ENCODE measurements around the gene GRM7.

The GRM7 gene

GRCh38 chr3:6867269-6867668, 6.4 kb downstream of the GRM7 start:
- no peak overlapping the region for H3K4me3 ChIP-seq (ENCODE audit: low read depth, low read length)
- no peak overlapping the region for H3K27ac ChIP-seq
- H3K36me3 ChIP-seq = no peaks in the 10 kb centered on the region
- peaks cover 38% of the 10 kb centered on the region for H3K27me3 ChIP-seq (ENCODE audit: insufficient read depth, low read depth, severe bottlenecking)
- TF ChIP-seq, protein P1, sequence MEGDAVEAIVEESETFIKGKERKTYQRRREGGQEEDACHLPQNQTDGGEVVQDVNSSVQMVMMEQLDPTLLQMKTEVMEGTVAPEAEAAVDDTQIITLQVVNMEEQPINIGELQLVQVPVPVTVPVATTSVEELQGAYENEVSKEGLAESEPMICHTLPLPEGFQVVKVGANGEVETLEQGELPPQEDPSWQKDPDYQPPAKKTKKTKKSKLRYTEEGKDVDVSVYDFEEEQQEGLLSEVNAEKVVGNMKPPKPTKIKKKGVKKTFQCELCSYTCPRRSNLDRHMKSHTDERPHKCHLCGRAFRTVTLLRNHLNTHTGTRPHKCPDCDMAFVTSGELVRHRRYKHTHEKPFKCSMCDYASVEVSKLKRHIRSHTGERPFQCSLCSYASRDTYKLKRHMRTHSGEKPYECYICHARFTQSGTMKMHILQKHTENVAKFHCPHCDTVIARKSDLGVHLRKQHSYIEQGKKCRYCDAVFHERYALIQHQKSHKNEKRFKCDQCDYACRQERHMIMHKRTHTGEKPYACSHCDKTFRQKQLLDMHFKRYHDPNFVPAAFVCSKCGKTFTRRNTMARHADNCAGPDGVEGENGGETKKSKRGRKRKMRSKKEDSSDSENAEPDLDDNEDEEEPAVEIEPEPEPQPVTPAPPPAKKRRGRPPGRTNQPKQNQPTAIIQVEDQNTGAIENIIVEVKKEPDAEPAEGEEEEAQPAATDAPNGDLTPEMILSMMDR (IDR thresholded peaks at IDR 0.05; ENCODE audit: low read depth, low read length) = no peak
- no peaks in the 10 kb centered on the region for H3K9me3 ChIP-seq (ENCODE audit: severe bottlenecking)
- no peak for DNase-seq

- no peak overlapping the region for H3K27ac ChIP-seq
- H3K4me3 ChIP-seq (ENCODE audit: low read depth, low read length) = no peak overlapping the region
- TF ChIP-seq, protein P1 (IDR thresholded peaks at IDR 0.05; ENCODE audit: low read depth, low read length) = no peak
- H3K36me3 ChIP-seq = no peaks in the 10 kb centered on the region
- H3K9me3 ChIP-seq (ENCODE audit: severe bottlenecking) = peaks cover 2% of the 10 kb centered on the region
- H3K27me3 ChIP-seq (ENCODE audit: insufficient read depth, low read depth, severe bottlenecking) = peaks cover 5% of the 10 kb centered on the region
- DNase-seq = no peak
Observed at GRCh38 chr3:6878731-6879130, 17.8 kb downstream of the GRM7 start.

DNA sequence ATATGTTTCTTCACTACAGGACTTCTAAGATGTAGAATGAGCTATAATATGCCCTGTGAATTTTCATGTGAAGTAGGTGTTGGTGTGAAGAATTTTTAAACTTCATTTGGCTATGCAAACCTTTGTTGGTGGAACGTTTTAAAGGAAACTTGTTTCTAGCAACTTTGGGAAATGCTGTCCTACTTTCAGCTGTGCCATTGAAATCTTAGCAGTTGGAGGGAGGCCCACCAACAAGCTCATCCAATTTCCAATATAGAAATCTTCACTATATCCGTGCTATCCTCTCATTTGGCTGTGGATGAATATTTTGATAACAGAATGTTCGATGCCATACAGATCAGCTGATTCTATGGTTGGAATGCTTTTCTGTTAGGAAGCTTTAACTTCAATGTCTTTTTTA, 51.3 kb downstream of the GRM7 start:
- Histone ChIP-seq H3K27me3 (ENCODE audit: insufficient read depth, low read depth, severe bottlenecking) (no peaks in the 10 kb centered on the region), H3K27ac (no peak overlapping the region), H3K36me3 (no peaks in the 10 kb centered on the region), H3K4me3 (ENCODE audit: low read depth, low read length) (no peak overlapping the region), H3K9me3 (ENCODE audit: severe bottlenecking) (no peaks in the 10 kb centered on the region)
- TF ChIP-seq, protein P1 (IDR thresholded peaks at IDR 0.05; ENCODE audit: low read depth, low read length) = no peak
- no peak for DNase-seq

- no peak for DNase-seq
- no peaks in the 10 kb centered on the region for H3K9me3 ChIP-seq (ENCODE audit: severe bottlenecking)
- no peak overlapping the region for H3K27ac ChIP-seq
- H3K27me3 ChIP-seq (ENCODE audit: insufficient read depth, low read depth, severe bottlenecking) = no peaks in the 10 kb centered on the region
- no peaks in the 10 kb centered on the region for H3K36me3 ChIP-seq
- H3K4me3 ChIP-seq (ENCODE audit: low read depth, low read length) = no peak overlapping the region
- TF ChIP-seq, protein P1 (IDR thresholded peaks at IDR 0.05; ENCODE audit: low read depth, low read length) = no peak
Observed at GRCh38 chr3:6915898-6916297, 55.0 kb downstream of the GRM7 start.

DNA sequence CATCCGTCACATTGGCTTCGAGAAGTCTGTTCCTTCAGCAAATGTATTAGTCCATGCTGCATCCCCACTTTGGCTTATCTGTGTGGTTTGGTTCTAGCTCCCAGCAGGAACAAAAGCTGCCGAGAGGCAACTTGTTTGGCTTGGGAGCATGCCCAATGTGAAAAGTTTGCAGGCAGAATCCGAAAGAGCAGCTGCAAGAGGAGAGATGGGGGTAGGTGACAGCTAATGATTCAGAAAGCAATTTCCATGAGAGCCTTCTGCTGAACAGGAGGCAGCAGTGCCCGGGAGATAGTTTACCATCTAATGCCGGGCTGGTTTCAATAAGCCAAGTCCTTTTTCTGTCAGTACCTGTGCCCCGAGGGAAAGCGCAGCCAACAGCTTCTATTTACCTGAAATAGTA, 60.2 kb downstream of the GRM7 start:
- H3K27ac ChIP-seq = no peak overlapping the region
- no peaks in the 10 kb centered on the region for H3K36me3 ChIP-seq
- DNase-seq = no peak
- TF ChIP-seq, protein P1 (IDR thresholded peaks at IDR 0.05; ENCODE audit: low read depth, low read length) = no peak
- H3K27me3 ChIP-seq (ENCODE audit: insufficient read depth, low read depth, severe bottlenecking) = no peaks in the 10 kb centered on the region
- H3K4me3 ChIP-seq (ENCODE audit: low read depth, low read length) = no peak overlapping the region
- no peaks in the 10 kb centered on the region for H3K9me3 ChIP-seq (ENCODE audit: severe bottlenecking)

- DNase-seq = no peak
- H3K4me3 ChIP-seq (ENCODE audit: low read depth, low read length) = no peak overlapping the region
Observed at GRCh38 chr3:6921876-6922275, 61.0 kb downstream of the GRM7 start.

More at GRCh38 chr3:6921876-6922275, 61.0 kb downstream of the GRM7 start:
- Histone ChIP-seq H3K27me3 (ENCODE audit: insufficient read depth, low read depth, severe bottlenecking) (no peaks in the 10 kb centered on the region), H3K9me3 (ENCODE audit: severe bottlenecking) (no peaks in the 10 kb centered on the region), H3K36me3 (no peaks in the 10 kb centered on the region), H3K27ac (no peak overlapping the region)
- TF ChIP-seq, protein P1 (IDR thresholded peaks at IDR 0.05; ENCODE audit: low read depth, low read length) = no peak
